Common myeloid progenitor, CD34-positive (primary cell): ENCODE measurements around the gene FBLN1.
"Not testable (repeated sequence)": the region's sequence is repeated elsewhere in the genome, so short reads cannot be mapped to it uniquely, and the experiment has no call there.

Experiments
- CTCF ChIA-PET: fragments of 350-600 bp; sonication (Branson Sonifier 250); formaldehyde crosslinking; loops from one replicate; lab custom pipeline; 2021; ENCODE audit warnings: antibody characterized with exemption; lab: Charles Lee
- POLR2A ChIA-PET: fragments of 350-600 bp; sonication (Branson Sonifier 250); formaldehyde crosslinking; loops from one replicate; lab custom pipeline; 2021; ENCODE audit warnings: antibody characterized with exemption; lab: Charles Lee
- DNase-seq, 3 donors: peaks; one replicate each; pipeline versions ENCODE4 v3.0.0 to v3.0.0-alpha.2; 2013
- H3K27ac ChIP-seq, 2 experiments: 1 replicate in 1 of 2; 2 replicates in 1 of 2; pipeline ENCODE4 v1.7.0; 2013; ENCODE audit warnings: inconsistent platforms in 2 of 2, low read length in 2 of 2, mild to moderate bottlenecking in 2 of 2, low read depth in 1 of 2, moderate library complexity in 1 of 2; ENCODE audit not compliant: severe bottlenecking in 2 of 2, insufficient read depth in 1 of 2, poor library complexity in 1 of 2
- H3K27me3 ChIP-seq, 5 experiments: replicated peaks in 2 of 5; 1 replicate in 3 of 5; 2 replicates in 2 of 5; pipeline versions ENCODE4 v1.6.1 to v1.7.0; 2013; ENCODE audit warnings: low read length in 4 of 5, mild to moderate bottlenecking in 2 of 5, moderate library complexity in 2 of 5, inconsistent platforms in 1 of 5; ENCODE audit not compliant: insufficient read depth in 5 of 5, control insufficient read depth in 4 of 5
- H3K36me3 ChIP-seq, 4 experiments: 1 replicate in 2 of 4; 2 replicates in 2 of 4; pipeline versions ENCODE4 v1.6.1 to v1.7.0; 2013; ENCODE audit warnings: low read length in 3 of 4, control low read depth in 1 of 4, mild to moderate bottlenecking in 1 of 4; ENCODE audit not compliant: control insufficient read depth in 4 of 4, insufficient read depth in 4 of 4
- H3K4me1 ChIP-seq, 4 experiments: 1 replicate in 3 of 4; 2 replicates in 1 of 4; pipeline versions ENCODE4 v1.6.1 to v1.7.1; 2013; ENCODE audit warnings: low read length in 3 of 4, mild to moderate bottlenecking in 3 of 4, control low read depth in 1 of 4, inconsistent platforms in 1 of 4, moderate library complexity in 1 of 4; ENCODE audit not compliant: control insufficient read depth in 4 of 4, insufficient read depth in 4 of 4; ENCODE audit errors: control extremely low read depth in 1 of 4
- H3K4me3 ChIP-seq, 7 experiments: 1 replicate in 4 of 7; 2 replicates in 3 of 7; pipeline versions ENCODE4 v1.5.1 to v1.7.0; 2013; ENCODE audit warnings: mild to moderate bottlenecking in 7 of 7, low read length in 6 of 7, moderate library complexity in 6 of 7, inconsistent platforms in 2 of 7, low read depth in 2 of 7, control low read depth in 1 of 7; ENCODE audit not compliant: insufficient read depth in 4 of 7, control insufficient read depth in 1 of 7; ENCODE audit errors: extremely low read depth in 1 of 7
- H3K9me3 ChIP-seq, 5 experiments: 1 replicate in 4 of 5; 2 replicates in 1 of 5; pipeline versions ENCODE4 v1.6.1 to v1.7.1; 2013; ENCODE audit warnings: low read length in 4 of 5, mild to moderate bottlenecking in 2 of 5, inconsistent platforms in 1 of 5, low read depth in 1 of 5, moderate library complexity in 1 of 5; ENCODE audit not compliant: control insufficient read depth in 4 of 5, insufficient read depth in 2 of 5; ENCODE audit errors: control extremely low read depth in 1 of 5
- WGBS: methylation state at CpG from one replicate; pipeline ENCODE4 v1.1.5; 2013; ENCODE audit not compliant: insufficient coverage; 5-methylcytosine and 5-hydroxymethylcytosine counted together

The FBLN1 gene

GRCh38 chr22:45533703-45534102 is 31.0 kb downstream of the FBLN1 start:
- WGBS = 97% methylated on average over 13 of the region's 17 CpGs
- POLR2A ChIA-PET = no interaction called here

GRCh38 chr22:45534339-45535192 is 31.9 kb downstream of the FBLN1 start:
- Histone ChIP-seq H3K9me3 (no peaks in the 10 kb centered on the region), H3K4me1 (peaks cover 0 to 2% (median 0%) of the 10 kb centered on the region in 4 experiments), H3K27me3 (no peaks in the 10 kb centered on the region), H3K27ac (no peak overlapping the region), H3K36me3 (no peaks in the 10 kb centered on the region), H3K4me3 (no peak overlapping the region)
- ChIA-PET CTCF (interaction anchor here (1.5 kb wide), 1 partner anchor 20 kb away, joined by 5 read pairs; no protein-coding TSS in a partner anchor), POLR2A (no interaction called here)
- DNase-seq = no peak
- WGBS = 88% methylated on average over 2 of the region's 4 CpGs

More at GRCh38 chr22:45533703-45534102, 31.0 kb downstream of the FBLN1 start:
- CTCF ChIA-PET = interaction anchor here (1.5 kb wide), 1 partner anchor 20 kb away, joined by 5 read pairs; no protein-coding TSS in a partner anchor
- no peaks in the 10 kb centered on the region for H3K27me3 ChIP-seq
- peaks cover 0 to 2% (median 0%) of the 10 kb centered on the region in 4 experiments for H3K4me1 ChIP-seq
- DNase-seq = no peak
- no peak overlapping the region for H3K4me3 ChIP-seq
- no peaks in the 10 kb centered on the region for H3K36me3 ChIP-seq
- no peaks in the 10 kb centered on the region for H3K9me3 ChIP-seq
- no peak overlapping the region for H3K27ac ChIP-seq

GRCh38 chr22:45535290-45535689 is 32.6 kb downstream of the FBLN1 start:
- no peak overlapping the region for H3K4me3 ChIP-seq
- H3K4me1 ChIP-seq = peaks cover 0 to 2% (median 0%) of the 10 kb centered on the region in 4 experiments
- H3K36me3 ChIP-seq = no peaks in the 10 kb centered on the region
- ChIA-PET CTCF (no interaction called here), POLR2A (no interaction called here)
- DNase-seq = no peak
- no peak overlapping the region for H3K27ac ChIP-seq
- 90% methylated on average over 4 of the region's 7 CpGs for WGBS
- no peaks in the 10 kb centered on the region for H3K27me3 ChIP-seq
- H3K9me3 ChIP-seq = no peaks in the 10 kb centered on the region

GRCh38 chr22:45535835-45536234 is 33.2 kb downstream of the FBLN1 start:
- CTCF ChIA-PET = not testable (repeated sequence)

GRCh38 chr22:45537734-45538181 is 35.1 kb downstream of the FBLN1 start:
- H3K27ac ChIP-seq = no peak overlapping the region
- H3K4me3 ChIP-seq = no peak overlapping the region
- H3K9me3 ChIP-seq = no peaks in the 10 kb centered on the region

More at GRCh38 chr22:45535835-45536234, 33.2 kb downstream of the FBLN1 start:
- H3K4me3 ChIP-seq, POLR2A ChIA-PET, H3K9me3 ChIP-seq, DNase-seq, H3K27ac ChIP-seq, H3K27me3 ChIP-seq, H3K36me3 ChIP-seq, H3K4me1 ChIP-seq: not testable (repeated sequence)
- 96% methylated on average over 3 of the region's 6 CpGs for WGBS

GRCh38 chr22:45538281-45538680 is 35.6 kb downstream of the FBLN1 start:
- no peaks in the 10 kb centered on the region for H3K27me3 ChIP-seq
- WGBS = 100% methylated on average over 1 of the region's 4 CpGs
- H3K27ac ChIP-seq = no peak overlapping the region
- no peaks in the 10 kb centered on the region for H3K36me3 ChIP-seq
- ChIA-PET POLR2A (no interaction called here), CTCF (no interaction called here)
- no peak for DNase-seq
- H3K9me3 ChIP-seq = no peaks in the 10 kb centered on the region
- H3K4me1 ChIP-seq = peaks cover 0 to 2% (median 0%) of the 10 kb centered on the region in 4 experiments
- H3K4me3 ChIP-seq = no peak overlapping the region

More at GRCh38 chr22:45537734-45538181, 35.1 kb downstream of the FBLN1 start:
- H3K27me3 ChIP-seq = no peaks in the 10 kb centered on the region
- 96% methylated on average over 15 of the region's 15 CpGs for WGBS
- CTCF ChIA-PET = interaction anchor here (1.0 kb wide), 1 partner anchor 12 kb away, joined by 4 read pairs; no protein-coding TSS in a partner anchor
- H3K36me3 ChIP-seq = no peaks in the 10 kb centered on the region
- H3K4me1 ChIP-seq = peaks cover 0 to 2% (median 0%) of the 10 kb centered on the region in 4 experiments
- DNase-seq = no peak
- POLR2A ChIA-PET = no interaction called here

- no peak for DNase-seq
- CTCF ChIA-PET = no interaction called here
- no peak overlapping the region for H3K4me3 ChIP-seq
- H3K27ac ChIP-seq = no peak overlapping the region
- H3K27me3 ChIP-seq = no peaks in the 10 kb centered on the region
- H3K4me1 ChIP-seq = peaks cover 0 to 2% (median 0%) of the 10 kb centered on the region in 4 experiments
- no peaks in the 10 kb centered on the region for H3K9me3 ChIP-seq
- POLR2A ChIA-PET = no interaction called here
- no peaks in the 10 kb centered on the region for H3K36me3 ChIP-seq
- 75% methylated on average over 8 of the region's 8 CpGs for WGBS
These were observed 37.4 kb downstream of the FBLN1 start for GRCh38 chr22:45540122-45540521.
